T-cell (primary cell): Measurements from ENCODE around the gene OR10A4. TPM values are rescaled to one million over a fixed set of nuclear protein-coding genes. Genes with fewer than 3 reads are reported as not detected.
"Not testable (repeated sequence)": the region's sequence is repeated elsewhere in the genome, so short reads cannot be mapped to it uniquely, and the experiment has no call there.

ENCODE experiments used
- ATAC-seq, 4 experiments: fragments of 200-7000 bp in 3 of 4; fragments of 150-1000 bp in 1 of 4; cut with Tn5 transposase; replicated peaks in 1 of 4; 1 replicate in 3 of 4; 2 replicates in 1 of 4; pipeline ENCODE4 v1.10.0; 2021; ENCODE audit warnings: moderate library complexity in 3 of 4, mild to moderate bottlenecking in 2 of 4, moderate number of reproducible peaks in 1 of 4
- CTCF ChIA-PET, 2 donors: fragments of 300-600 bp; sonication (Branson Sonifier 250); formaldehyde crosslinking; loops; one replicate each; lab custom pipeline; 2022; ENCODE audit warnings: antibody characterized with exemption in 2 of 2; lab: Charles Lee
- POLR2A ChIA-PET, 2 donors: fragments of 300-600 bp; sonication (Branson Sonifier 250); formaldehyde crosslinking; loops; one replicate each; lab custom pipeline; 2022; ENCODE audit warnings: antibody characterized with exemption in 2 of 2; lab: Charles Lee
- DNase-seq, 35 experiments: peaks; one replicate each; pipeline versions ENCODE4 v3.0.0 to v3.0.0-alpha.2; 2013 to 2023
- H3K27ac ChIP-seq: one replicate; pipeline ENCODE4 v1.5.1; 2013; ENCODE audit warnings: low read length
- H3K27me3 ChIP-seq, 2 experiments: replicated peaks in 1 of 2; 1 replicate in 1 of 2; 2 replicates in 1 of 2; pipeline versions ENCODE4 v1.6.1 to v1.7.0; 2013; ENCODE audit warnings: low read length in 1 of 2, mixed read lengths in 1 of 2; ENCODE audit not compliant: control insufficient read depth in 2 of 2, insufficient read depth in 2 of 2; ENCODE audit errors: extremely low read depth in 1 of 2
- H3K36me3 ChIP-seq, 2 donors: 1 replicate in 1 of 2; 2 replicates in 1 of 2; pipeline versions ENCODE4 v1.6.1 to v1.7.0; 2013; ENCODE audit warnings: low read length in 1 of 2; ENCODE audit not compliant: control insufficient read depth in 2 of 2, insufficient read depth in 1 of 2; ENCODE audit errors: extremely low read depth in 1 of 2
- H3K4me1 ChIP-seq, 2 experiments: 1 replicate in 1 of 2; 2 replicates in 1 of 2; pipeline versions ENCODE4 v1.6.1 to v1.7.0; 2013; ENCODE audit warnings: low read length in 2 of 2, mixed read lengths in 1 of 2; ENCODE audit not compliant: insufficient read depth in 2 of 2, control insufficient read depth in 1 of 2; ENCODE audit errors: extremely low read depth in 1 of 2
- H3K4me3 ChIP-seq, 2 donors: 1 replicate in 1 of 2; 2 replicates in 1 of 2; pipeline versions ENCODE4 v1.5.1 to v1.7.0; 2013; ENCODE audit warnings: mild to moderate bottlenecking in 2 of 2, low read length in 1 of 2, moderate library complexity in 1 of 2; ENCODE audit not compliant: control insufficient read depth in 1 of 2; ENCODE audit errors: extremely low read depth in 1 of 2
- H3K9me3 ChIP-seq: 2 replicates; pipeline ENCODE4 v1.7.0; 2013
- H3K27ac Mint-ChIP-seq, 2 donors: one replicate each; pipeline ENCODE4 v1.8.0; 2020 to 2021; ENCODE audit warnings: mild to moderate bottlenecking in 2 of 2, mixed read lengths in 2 of 2
- H3K27me3 Mint-ChIP-seq, 2 donors: one replicate each; pipeline ENCODE4 v1.8.0; 2021 to 2022; ENCODE audit warnings: mixed read lengths in 2 of 2
- H3K36me3 Mint-ChIP-seq: one replicate; pipeline ENCODE4 v1.8.0; 2021; ENCODE audit warnings: mixed read lengths
- H3K4me1 Mint-ChIP-seq, 3 donors: one replicate each; pipeline ENCODE4 v1.8.0; 2020 to 2022; ENCODE audit warnings: mixed read lengths in 3 of 3, mild to moderate bottlenecking in 1 of 3
- H3K4me3 Mint-ChIP-seq, 3 donors: one replicate each; pipeline ENCODE4 v1.8.0; 2020 to 2022; ENCODE audit warnings: mild to moderate bottlenecking in 3 of 3, mixed read lengths in 3 of 3, moderate library complexity in 3 of 3
- H3K9me3 Mint-ChIP-seq, 3 donors: one replicate each; pipeline ENCODE4 v1.8.0; 2020 to 2022; ENCODE audit warnings: mixed read lengths in 3 of 3
- WGBS: methylation state at CpG from one replicate; pipeline ENCODE4 v1.1.5; 2013; ENCODE audit warnings: missing lambda C conversion rate; ENCODE audit not compliant: insufficient coverage; 5-methylcytosine and 5-hydroxymethylcytosine counted together
- total RNA-seq, 35 experiments: library from RNA in 6 of 35; stranded (reverse) in 6 of 35; fragments of 120-200 nt in 1 of 35; gene quantifications; one replicate each; pipeline versions ENCODE4 v1.2.1 to v1.2.4 and lab custom pipeline; 2013 to 2026

Gene OR10A4
- total RNA-seq, 5 donors from 2014 or later (not counting 1 experiment from before 2014, with no cell fraction given), result not detected

DNA sequence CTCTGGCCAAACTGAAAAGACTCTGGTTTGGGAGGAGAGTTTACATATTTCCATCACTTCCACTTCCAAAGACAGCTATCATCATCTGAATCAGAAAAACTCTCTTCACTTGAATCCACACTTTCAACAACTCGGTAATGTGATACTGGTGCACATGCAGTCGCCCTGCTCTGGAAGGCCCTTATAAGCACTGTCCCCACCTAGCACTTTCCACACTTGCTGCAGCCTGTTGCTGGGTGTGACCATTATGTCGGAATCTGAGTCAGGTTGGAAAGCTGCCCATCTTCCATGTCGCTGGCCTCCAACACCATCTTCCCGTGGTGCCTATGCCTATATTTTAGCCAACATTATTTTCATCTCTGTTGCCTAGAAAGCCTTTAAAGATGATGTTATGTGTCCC, 32.1 kb upstream of the OR10A4 start:
- DNase-seq (no peak), ATAC-seq (no peak)
- Mint-ChIP-seq H3K27me3 (peaks cover 11 to 43% of the 10 kb centered on the region in 2 donors), H3K4me1 (no peaks in the 10 kb centered on the region), H3K9me3 (no peaks in the 10 kb centered on the region), H3K4me3 (no peak overlapping the region), H3K27ac (no peak overlapping the region), H3K36me3 (no peaks in the 10 kb centered on the region)
- H3K4me1 ChIP-seq, result no peaks in the 10 kb centered on the region
- POLR2A ChIA-PET, result interaction anchor here in 1 of 2 donors (0.7 kb wide), 1 partner anchor 575 kb away, joined by 3 read pairs; no protein-coding TSS in a partner anchor
- peaks cover 0 to 13% of the 10 kb centered on the region in 2 experiments for H3K27me3 ChIP-seq
- no peak overlapping the region for H3K4me3 ChIP-seq
- CTCF ChIA-PET, result no interaction called here
- H3K36me3 ChIP-seq, result no peaks in the 10 kb centered on the region
- no peak overlapping the region for H3K27ac ChIP-seq
- WGBS, result 90% methylated on average over 2 of the region's 5 CpGs
- no peaks in the 10 kb centered on the region for H3K9me3 ChIP-seq

DNA sequence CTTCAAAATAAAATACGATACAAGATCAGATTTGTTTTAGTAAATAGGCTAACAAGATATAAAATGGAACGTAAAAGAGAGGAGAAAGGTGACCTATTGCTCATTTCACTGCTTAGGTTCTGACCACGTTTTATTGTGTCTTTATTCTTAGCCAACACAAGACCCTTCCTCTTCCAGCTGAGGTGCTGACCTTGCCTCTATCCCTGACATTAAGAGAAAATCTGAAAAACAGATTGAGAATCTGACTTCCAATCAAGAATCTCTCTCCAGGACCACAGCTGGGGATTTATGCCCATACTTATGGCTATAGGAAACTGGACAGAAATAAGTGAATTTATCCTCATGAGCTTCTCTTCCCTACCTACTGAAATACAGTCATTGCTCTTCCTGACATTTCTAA, 31.0 kb upstream of the OR10A4 start, which contains the start of gene OR10A5:
Gene OR10A5, plus strand, starts transcription at position 301 of the 400 bp plus-strand sequence. Its CDS starts 0 bp downstream, at position 301.
- peaks cover 0 to under 1% (median 0%) of the 10 kb centered on the region in 3 donors for H3K9me3 Mint-ChIP-seq
- peaks cover 14 to 43% of the 10 kb centered on the region in 2 donors for H3K27me3 Mint-ChIP-seq
- H3K4me3 Mint-ChIP-seq, result no peak within 1 kb of the TSS
- DNase-seq, result no peak
- CTCF ChIA-PET, result no interaction called here
- H3K27ac Mint-ChIP-seq, result no peak within 1 kb of the TSS
- Histone ChIP-seq H3K4me1 (no peaks in the 10 kb centered on the region), H3K27ac (no peak within 1 kb of the TSS), H3K9me3 (no peaks in the 10 kb centered on the region), H3K36me3 (no peaks in the 10 kb centered on the region), H3K4me3 (no peak within 1 kb of the TSS), H3K27me3 (peaks cover 0 to 12% of the 10 kb centered on the region in 2 experiments)
- no peak for ATAC-seq
- 90% methylated on average over 2 of the region's 3 CpGs for WGBS
- no peaks in the 10 kb centered on the region for H3K36me3 Mint-ChIP-seq
- POLR2A ChIA-PET, result no interaction called here
- H3K4me1 Mint-ChIP-seq, result no peaks in the 10 kb centered on the region

DNA sequence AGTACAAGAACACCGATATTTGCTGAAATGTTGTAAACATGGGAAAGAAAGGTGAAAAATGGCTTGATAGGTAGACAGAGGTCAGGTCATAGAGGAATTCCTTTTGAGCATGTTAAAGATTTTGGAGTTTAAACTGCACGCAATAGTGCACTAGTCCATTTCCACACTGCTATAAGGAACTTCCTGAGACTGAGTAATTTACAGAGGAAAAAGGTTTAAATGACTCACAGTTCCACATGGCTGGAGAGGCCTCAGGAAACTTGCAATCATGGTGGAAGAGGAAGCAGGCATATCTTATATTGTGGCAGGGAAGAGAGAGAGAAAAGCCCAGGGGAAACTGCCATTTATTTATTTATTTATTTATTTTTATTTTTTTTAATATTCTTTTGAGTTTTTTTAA, 25.9 kb upstream of the OR10A4 start:
- CTCF ChIA-PET, result no interaction called here

DNA sequence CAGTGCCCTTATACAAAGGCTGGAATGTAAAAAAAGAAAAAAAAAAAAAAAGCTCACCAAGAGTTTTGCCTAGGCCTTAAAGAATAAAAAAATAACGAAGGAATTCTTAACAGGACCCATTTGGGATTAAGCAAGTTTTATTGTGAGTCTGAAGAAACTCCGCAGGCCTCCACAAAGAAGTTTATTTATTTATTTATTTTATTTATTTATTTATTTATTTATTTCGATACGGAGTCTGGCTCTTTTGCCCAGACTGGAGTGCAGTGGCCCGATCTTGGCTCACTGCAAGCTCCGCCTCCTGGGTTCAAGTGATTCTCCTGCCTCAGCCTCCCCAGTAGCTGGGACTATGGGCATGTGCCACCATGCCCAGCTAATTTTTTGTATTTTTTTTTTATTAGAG, 21.6 kb upstream of the OR10A4 start:
- CTCF ChIA-PET, DNase-seq, H3K27ac Mint-ChIP-seq, H3K4me3 Mint-ChIP-seq, H3K36me3 ChIP-seq, H3K4me3 ChIP-seq, H3K4me1 ChIP-seq, H3K9me3 ChIP-seq, H3K4me1 Mint-ChIP-seq, H3K27me3 ChIP-seq, ATAC-seq, H3K36me3 Mint-ChIP-seq, H3K27ac ChIP-seq: not testable (repeated sequence)
- Mint-ChIP-seq H3K27me3 (peaks cover 7 to 21% of the 10 kb centered on the region in 2 donors), H3K9me3 (peaks cover 10 to 22% (median 13%) of the 10 kb centered on the region in 3 donors)
- no CpG with 5 or more reads among the region's 6 CpGs for WGBS
- POLR2A ChIA-PET, result interaction anchor here in 1 of 2 donors (0.6 kb wide), 1 partner anchor 1551 kb away, joined by 3 read pairs; no protein-coding TSS in a partner anchor

More for the DNA sequence above, 25.9 kb upstream of the OR10A4 start:
- Mint-ChIP-seq H3K36me3 (no peaks in the 10 kb centered on the region), H3K4me1 (no peaks in the 10 kb centered on the region), H3K27ac (no peak overlapping the region), H3K4me3 (no peak overlapping the region), H3K27me3 (peaks cover 19 to 22% of the 10 kb centered on the region in 2 donors), H3K9me3 (peaks cover 10 to 17% (median 13%) of the 10 kb centered on the region in 3 donors)
- H3K27ac ChIP-seq, result no peak overlapping the region
- DNase-seq, result no peak
- H3K36me3 ChIP-seq, result no peaks in the 10 kb centered on the region
- no peaks in the 10 kb centered on the region for H3K4me1 ChIP-seq
- H3K27me3 ChIP-seq, result peaks cover 0 to 3% of the 10 kb centered on the region in 2 experiments
- H3K4me3 ChIP-seq, result no peak overlapping the region
- H3K9me3 ChIP-seq, result no peaks in the 10 kb centered on the region
- POLR2A ChIA-PET, result no interaction called here
- no peak for ATAC-seq
- 100% methylated on average over 1 of the region's 2 CpGs for WGBS

DNA sequence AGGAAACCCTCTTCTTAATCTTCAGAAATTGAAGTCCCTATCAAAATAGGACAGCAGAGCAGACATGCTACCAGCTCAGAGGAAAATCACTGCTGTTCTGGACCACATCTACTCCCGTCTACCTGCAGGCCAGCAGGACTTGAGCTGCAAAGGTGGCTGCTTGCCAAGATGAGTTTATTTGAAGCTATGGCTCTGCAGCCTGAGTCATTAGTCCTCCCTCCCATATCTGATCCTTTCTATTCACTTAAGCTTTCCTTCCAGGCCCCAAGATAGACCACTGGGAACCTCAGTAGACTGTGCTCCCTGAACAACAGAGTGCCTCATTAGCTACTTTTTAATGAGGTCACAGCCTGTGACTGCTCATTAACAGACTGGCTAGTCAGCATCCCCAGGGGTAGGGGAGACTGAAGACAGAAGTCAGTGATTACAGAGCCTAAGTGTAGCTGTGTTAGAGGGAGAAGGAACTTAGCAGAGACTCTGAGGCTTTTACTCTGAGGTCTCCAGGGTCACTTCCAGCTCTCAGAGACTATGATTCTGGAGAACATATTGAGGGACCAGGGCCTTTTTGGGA, 20.4 kb upstream of the OR10A4 start:
- Histone ChIP-seq H3K27ac (no peak overlapping the region), H3K27me3 (no peaks in the 10 kb centered on the region), H3K4me1 (no peaks in the 10 kb centered on the region), H3K4me3 (no peak overlapping the region), H3K36me3 (no peaks in the 10 kb centered on the region), H3K9me3 (no peaks in the 10 kb centered on the region)
- Mint-ChIP-seq H3K4me1 (no peaks in the 10 kb centered on the region), H3K36me3 (no peaks in the 10 kb centered on the region), H3K27ac (no peak overlapping the region), H3K27me3 (peaks cover 6 to 19% of the 10 kb centered on the region in 2 donors), H3K4me3 (no peak overlapping the region), H3K9me3 (peaks cover 10 to 23% (median 10%) of the 10 kb centered on the region in 3 donors)
- CTCF ChIA-PET, result no interaction called here
- DNase-seq (no peak), ATAC-seq (no peak)
- POLR2A ChIA-PET, result interaction anchor here in 1 of 2 donors (0.7 kb wide), 2 partner anchors 19 to 275 kb away, joined by 3 read pairs; no protein-coding TSS in a partner anchor
- WGBS, result 43% methylated on average over 1 of the region's 1 CpG

DNA sequence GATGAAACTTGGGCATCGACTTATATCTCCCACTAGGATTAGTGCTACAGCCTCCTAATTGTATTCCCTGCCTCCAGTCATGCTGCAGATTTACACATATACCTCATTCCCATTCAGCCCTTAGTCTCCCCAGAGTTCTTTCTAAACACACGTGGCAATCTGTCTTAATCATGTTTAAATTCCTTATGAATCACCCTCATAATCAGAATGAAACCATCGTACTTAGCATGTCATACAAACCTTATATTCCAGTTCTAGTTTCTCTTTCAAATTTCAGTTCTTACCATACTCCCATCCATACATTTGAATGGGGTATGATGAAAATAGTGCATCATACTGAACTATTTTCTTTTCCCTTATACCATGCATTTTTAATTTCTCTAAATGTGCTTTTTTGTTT, 19.6 kb upstream of the OR10A4 start:
- H3K4me1 ChIP-seq, result no peaks in the 10 kb centered on the region
- Mint-ChIP-seq H3K9me3 (peaks cover 6 to 18% (median 12%) of the 10 kb centered on the region in 3 donors), H3K4me1 (no peaks in the 10 kb centered on the region), H3K36me3 (no peaks in the 10 kb centered on the region), H3K4me3 (no peak overlapping the region), H3K27me3 (peaks cover 6 to 19% of the 10 kb centered on the region in 2 donors), H3K27ac (no peak overlapping the region)
- no peak for DNase-seq
- 59% methylated on average over 2 of the region's 3 CpGs for WGBS
- CTCF ChIA-PET, result no interaction called here
- H3K27ac ChIP-seq, result no peak overlapping the region
- POLR2A ChIA-PET, result no interaction called here
- no peaks in the 10 kb centered on the region for H3K27me3 ChIP-seq
- no peak for ATAC-seq
- no peak overlapping the region for H3K4me3 ChIP-seq
- no peaks in the 10 kb centered on the region for H3K36me3 ChIP-seq
- H3K9me3 ChIP-seq, result no peaks in the 10 kb centered on the region
